ENCODE data around the gene TADA2A.
"Not testable (repeated sequence)": the region's sequence is repeated elsewhere in the genome, so short reads cannot be mapped to it uniquely, and the experiment has no call there.

The TADA2A gene

DNA sequence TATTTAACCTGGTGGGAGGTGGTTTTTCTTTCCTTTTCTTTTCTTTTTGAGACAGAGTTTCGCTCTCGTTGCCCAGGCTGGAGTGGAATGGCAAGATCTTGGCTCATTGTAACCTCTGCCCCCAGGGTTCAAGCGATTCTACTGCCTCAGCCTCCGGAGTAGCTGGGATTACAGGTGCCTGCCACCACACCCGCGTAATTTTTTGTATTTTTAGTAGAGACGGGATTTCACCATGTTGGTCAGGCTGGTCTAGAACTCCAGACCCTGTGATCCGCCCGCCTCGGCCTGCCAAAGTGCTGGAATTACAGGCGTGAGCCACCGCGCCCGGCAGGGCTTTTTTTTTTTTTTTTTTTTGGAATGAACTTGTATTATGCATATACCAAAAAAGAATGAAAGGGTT is 1.2 kb upstream of the TADA2A start:
- not testable (repeated sequence) for DNase-seq

DNA sequence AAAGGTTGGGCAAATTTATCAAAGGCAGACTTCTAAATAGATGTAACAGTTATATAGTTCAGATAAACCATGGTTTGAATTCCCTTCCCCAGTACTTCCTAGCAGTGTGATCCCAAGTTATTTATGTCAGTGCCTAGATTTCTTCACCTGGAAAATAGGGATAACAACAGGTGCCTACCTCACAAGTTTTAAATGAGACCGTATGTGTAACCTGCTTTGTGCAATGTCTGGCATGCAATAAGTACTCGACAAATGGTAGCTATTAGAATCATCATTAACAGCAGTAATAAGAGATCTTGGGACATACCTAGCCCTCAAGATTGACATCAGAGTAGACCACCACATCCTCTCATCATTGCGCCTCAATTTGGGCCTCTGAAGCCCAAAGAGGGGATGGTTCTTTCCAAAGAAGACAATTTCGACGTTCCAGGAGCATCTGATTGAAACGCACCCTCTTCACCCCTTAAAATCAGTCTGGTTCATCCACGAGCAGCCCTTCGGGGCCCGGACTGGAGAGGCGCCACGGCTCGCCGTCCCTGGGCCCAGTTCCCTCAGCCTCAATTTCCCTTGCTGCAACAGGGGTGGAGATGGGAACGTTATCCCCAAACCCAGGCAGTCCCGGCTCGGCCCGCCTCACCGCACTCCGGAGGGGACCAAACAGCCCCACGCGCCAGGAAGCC is 591 bp upstream of the TADA2A start:
- DNase-seq, result no peak

DNA sequence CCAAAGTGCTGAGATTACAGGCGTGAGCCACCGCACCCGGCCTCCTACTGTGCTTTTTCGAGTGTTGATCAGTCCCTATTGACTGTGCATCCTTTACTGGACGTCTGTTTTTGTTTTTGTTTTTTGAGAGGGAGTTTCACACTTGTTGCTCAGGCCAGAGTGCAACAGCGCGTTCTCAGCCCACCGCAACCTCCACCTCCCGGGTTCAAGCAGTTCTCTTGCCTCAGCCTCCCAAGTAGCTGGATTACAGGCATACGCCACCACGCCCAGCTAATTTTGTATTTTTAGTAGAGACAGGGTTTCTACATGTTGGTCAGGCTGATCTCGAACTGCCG is 1.4 kb downstream of the TADA2A start:
- not testable (repeated sequence) for DNase-seq

DNA sequence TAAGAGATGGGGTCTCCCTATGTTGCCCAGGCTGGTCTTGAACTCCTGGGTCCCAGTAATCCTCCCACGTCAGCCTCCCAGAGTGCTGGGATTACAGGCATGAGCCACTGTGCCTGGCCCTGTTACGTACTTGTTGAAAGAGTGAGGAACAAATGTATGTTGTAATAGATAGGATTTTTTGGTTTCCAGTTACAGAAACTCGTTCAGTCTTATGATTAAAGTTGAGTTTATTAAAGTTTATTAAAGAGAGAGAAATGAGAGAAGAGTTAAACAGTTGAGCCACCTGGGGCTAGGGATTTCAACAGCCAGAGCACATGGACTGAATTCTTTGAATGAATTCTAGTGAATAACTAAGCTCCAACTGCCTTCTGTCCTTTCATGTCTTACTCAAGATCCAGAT is 3.7 kb downstream of the TADA2A start:
- no peak for DNase-seq

DNA sequence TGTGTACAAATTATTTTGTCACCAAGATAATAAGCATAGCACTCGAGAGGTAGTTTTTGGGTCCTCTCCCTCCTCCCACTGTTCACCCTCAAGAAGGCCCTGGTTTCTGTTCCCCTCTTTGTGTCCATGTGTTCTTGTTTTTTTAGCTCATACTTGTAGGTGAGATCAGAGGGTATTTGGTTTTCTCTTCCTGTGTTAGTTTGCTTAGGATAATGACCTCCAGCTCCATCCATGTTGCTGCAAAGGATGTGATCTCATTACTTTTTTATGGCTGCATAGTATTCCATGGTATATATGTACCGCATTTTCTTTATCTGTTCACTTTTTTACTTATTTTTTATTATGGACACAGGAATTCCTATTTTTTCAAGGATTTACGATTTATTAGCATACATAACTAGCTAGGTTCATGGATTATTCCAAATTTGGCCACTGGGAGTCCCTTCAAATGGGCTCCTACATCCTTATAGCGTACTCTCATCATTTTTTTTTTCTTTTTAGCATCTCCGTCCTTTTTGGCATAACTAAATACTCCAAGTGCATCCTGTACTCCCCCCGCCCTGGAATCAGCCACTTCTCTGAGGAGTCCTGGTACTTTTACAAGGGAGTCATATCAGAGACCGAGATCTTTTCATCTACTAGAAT is 7.3 kb downstream of the TADA2A start:
- DNase-seq, result no peak

DNA sequence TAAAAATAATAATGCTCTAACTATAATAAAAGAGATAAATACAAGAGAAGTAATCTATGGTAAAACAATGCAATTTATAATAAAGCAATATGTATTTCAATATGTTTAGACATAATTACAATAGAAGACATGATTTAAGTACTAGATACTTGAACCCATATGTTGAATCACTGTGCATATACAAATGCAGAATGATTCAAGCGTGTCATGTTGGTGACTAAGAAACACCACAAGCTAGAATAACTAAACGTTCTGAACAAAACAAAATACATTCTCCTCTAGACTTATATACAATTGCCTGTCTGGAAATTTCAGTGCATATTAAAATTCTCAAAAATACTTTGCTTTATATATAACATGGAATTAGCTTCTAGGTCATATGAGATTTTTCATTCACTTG is 11.2 kb downstream of the TADA2A start:
- no peak for DNase-seq

DNA sequence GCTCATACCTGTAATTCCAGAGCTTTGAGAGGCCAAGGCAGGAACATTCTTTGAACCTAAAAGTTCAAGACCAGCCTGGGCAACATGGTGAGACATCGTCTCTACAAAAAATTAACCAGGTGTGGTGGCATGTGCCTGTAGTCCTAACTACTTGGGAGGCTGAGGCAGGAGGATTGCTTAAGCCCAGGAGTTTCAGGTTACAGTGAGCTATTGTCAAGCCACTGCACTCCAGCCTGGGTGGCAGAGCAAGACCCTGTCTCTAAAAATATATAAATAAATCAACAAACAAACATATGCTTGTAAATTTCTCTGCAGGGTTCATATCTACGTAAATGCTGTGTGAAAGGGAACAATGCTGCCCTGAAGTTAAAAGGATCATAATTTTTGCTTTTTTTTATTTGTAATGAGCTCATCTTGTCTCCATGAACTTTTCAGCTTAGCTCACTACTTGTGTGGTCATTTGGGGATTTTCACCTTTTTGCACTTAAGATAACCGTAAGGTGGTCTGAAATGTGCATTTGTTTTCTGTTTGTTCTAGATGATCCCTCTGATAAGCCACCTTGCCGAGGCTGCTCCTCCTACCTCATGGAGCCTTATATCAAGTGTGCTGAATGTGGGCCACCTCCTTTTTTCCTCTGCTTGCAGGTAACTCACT is 16.4 kb downstream of the TADA2A start:
- no peak for DNase-seq

DNA sequence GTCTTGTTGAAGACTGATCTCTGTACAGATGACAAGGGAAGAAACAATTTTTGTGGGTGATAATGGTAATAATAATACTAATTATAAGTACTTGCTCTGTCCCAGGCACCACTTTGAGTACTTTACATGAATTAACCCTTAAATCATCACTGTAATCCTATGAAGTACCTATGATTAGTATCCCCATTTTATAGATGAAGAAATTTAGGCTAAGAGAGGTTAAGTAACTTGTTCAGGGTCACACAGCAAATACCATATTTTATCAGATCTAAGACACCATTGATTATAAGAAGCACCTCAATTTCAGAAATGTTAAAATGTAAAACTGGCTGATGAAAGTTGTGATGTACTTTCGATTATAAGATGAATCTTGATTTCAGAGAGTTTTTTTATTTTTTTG is 18.6 kb downstream of the TADA2A start:
- DNase-seq, result no peak

DNA sequence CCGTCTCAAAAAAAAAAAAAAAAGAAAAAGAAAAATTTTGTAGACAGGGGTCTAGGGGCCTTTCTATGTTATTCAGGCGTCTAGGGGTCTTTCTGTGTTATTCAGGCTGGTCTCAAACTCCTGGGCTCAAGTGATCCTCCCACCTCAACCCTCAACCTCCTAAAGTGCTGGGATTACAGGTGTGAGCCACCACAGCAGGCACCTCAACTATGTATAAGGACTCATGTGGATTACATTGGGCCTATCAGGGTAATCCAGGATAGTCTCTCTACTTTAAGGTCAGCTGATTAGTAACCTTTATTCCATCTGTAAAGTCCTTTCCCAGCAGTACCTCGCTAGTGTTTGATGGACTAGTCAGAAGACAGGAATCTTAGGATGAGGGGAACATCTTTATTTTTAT is 22.4 kb downstream of the TADA2A start:
- DNase-seq, result no peak

DNA sequence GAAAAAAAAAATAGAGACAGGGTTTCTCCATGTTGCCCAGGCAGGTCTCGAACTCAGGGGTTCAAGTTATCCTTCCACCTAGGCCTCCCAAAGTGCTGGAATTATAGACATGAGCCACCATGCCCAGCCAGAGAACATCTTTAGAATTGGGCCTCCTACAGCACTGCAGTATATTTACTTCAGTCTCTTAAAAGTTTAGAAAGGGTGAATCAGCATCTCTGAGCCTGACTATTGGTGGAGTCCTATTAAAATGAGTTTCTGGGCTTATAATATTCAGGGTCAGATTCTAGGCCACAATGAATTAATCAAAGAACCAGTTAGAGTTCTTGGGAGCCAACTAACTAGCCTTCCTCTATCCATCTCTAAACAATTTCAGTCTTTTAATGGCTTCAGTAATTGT is 22.8 kb downstream of the TADA2A start:
- DNase-seq, result no peak

DNA sequence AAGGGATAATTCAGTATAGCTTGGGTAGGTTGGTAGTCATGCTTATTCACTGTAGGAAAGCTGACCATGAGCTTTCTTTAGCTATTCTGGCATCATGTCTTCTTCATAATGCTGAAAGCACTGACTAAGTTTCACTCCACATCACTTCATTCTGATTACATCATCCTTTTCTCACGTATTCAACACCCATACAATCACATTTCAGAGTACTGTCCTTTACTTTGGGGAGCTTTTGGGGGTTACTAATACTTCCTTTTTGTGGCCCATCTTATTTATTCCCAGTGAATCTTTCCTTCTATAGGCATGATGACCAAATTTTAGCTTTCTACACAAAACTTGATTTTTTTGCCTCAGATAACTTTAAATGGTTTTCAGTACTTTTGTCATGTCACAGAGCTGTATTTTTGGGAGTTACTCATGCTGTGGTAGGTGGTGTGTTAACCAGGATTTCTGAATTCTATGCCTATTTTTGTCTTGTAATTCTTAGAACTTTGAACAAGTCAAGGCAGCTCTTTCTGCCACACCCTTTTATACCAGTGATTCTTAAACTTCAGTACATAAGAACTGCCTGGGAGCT is 23.5 kb downstream of the TADA2A start:
- DNase-seq, result peak; percentile 70

DNA sequence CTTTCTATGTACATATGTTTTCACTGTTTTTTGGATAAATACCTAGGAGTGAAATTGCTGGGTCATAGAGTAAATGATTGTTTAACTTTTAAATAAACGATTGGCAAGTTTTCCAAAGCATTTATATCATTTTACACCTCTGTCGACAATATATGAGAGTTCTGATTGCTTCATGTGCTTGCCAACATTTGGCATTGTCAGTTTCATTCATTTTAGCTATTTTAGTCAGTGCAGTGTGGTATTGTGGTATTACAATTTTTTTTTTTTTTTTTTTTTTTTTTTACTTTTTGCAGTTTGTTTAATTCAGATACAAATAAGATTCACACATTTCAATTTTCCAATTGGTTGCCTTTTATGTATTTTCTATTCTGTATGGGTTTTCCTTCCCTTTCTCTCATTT is 26.0 kb downstream of the TADA2A start:
- no peak for DNase-seq

DNA sequence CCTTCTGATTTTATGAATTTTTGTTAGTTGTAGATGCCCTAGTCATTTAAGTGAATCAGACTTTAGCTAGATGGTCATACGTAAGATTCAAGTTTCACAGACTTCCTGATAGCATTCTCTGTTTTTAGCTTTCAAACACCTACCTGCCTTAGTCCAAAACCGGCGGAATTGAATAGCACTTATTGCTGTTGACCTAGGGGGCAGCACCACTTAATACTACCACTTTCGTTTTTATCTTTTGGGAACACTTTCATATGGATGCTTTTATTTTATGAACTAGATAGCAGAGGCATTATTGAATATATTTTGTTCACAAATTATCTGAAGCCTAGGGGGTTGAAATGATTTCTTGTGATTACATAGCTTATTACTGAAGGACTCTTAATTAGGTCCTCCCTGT is 31.5 kb downstream of the TADA2A start:
- no peak for DNase-seq

DNA sequence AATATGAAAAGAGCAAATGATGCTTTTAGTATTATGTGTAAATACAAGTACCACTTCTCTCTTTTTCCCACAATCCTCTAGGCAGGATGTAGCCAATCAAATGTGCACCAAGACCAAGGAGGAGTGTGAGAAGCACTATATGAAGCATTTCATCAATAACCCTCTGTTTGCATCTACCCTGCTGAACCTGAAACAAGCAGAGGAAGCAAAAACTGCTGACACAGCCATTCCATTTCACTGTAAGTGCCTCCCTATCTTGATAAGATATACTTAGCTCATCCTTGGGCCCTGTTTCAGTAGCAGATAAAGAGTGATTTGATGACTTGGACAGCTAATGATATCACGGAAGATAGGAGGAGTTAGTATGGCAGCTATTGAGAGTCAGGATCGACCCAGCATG is 33.7 kb downstream of the TADA2A start:
- DNase-seq, result no peak

DNA sequence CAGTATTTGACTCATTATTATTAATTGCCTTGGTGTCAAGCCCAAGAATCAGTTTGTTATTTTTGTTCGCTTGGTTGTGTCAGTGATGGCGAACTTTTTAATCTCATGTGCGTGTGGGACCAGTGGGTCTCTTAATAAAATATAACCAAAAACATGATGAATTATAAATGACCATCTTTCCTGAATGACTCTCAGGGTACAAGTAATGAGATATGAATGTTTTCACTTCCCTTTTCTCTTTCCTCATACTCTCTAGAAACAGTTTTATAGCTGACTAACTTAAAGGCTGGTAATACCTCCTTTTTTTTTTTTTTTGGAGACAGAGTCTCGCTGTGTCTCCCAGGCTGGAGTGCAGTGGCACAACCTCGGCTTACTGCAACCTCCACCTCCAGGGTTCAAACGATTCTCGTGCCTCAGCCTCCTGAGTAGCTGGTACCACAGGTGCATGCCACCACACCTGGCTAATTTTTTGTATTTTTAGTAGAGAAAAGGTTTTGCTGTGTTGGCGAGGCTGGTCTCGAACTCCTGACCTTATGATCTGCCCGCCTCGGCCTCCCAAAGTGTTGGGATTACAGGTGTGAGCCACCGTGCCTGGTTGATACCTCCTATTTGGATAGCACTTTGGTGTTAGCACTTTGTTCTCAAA is 34.8 kb downstream of the TADA2A start:
- DNase-seq, result not testable (repeated sequence)

DNA sequence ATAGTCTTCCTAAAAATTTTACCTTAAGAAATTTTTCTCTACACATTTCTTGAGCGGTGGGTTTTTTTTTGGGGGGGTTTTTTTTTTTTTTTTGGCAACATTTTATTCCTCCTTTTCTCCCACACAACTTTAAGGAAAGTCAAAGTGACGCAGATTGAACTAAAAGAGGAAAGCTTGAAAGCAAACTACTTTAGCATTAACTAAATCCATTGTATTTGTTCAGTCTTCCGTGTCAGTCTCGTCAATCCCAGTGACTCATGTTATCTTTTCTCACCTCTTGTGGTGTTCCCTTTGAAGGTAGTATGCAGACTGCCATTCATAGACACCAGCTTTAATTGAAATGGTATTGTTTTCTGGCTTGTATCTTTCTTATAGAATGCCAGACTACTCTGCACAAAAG is 39.3 kb downstream of the TADA2A start:
- no peak for DNase-seq

DNA sequence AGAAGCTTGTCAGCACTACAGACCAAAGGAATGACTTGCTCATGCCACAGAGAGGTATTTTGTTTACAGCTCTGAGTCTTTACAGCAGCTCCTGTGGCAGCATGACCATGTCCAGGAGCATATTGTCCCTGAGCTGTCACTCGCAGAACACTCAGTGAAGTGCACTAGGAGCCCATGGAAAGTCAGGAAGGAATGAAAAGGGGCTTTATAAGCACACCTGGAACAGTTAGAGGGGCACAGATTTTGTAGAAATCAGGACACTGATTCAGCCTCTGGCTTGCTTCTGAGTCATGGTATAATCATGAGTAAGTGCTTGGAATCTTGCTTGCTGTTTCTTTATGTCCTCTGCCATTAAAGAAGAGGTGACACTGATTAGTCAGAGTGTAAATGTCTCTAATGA is 41.0 kb downstream of the TADA2A start:
- DNase-seq, result no peak

DNA sequence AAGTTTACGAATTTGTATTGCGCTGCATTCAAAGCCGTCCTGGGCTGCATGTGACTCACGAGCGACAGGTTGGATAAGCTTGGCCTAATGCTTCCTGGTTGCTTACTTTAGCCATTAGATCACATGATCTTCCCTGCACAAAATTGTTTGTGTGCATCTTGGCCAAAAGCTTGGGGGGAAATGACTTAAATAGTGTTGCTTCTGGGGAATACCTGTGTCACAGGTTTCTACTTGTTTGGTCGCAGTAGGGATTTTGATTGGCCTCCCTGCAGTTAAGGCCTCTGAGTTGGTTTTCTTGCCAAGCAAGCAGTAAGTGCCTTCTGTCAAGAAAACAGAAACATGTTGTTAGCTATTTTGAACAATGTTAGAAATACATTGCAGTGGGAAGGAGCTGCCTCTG is 43.4 kb downstream of the TADA2A start:
- no peak for DNase-seq

DNA sequence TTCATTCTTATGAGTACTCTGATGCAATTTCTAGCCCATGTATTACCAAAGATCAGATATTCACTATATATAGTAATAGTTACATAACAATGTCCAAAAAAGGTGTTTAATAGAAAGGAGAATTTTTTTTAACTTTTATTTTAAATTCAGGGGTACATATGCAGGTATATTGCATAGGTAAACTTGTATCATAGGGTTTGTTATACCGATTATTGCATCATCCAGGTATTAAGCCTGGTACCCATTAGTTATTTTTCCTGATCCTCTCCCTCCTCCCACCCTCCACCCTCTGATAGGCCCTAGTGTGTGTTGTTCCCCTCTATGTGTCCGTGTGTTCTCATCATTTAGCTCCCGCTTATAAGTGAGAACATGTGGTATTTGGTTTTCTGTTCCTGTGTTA is 51.1 kb downstream of the TADA2A start:
- DNase-seq, result not testable (repeated sequence)

DNA sequence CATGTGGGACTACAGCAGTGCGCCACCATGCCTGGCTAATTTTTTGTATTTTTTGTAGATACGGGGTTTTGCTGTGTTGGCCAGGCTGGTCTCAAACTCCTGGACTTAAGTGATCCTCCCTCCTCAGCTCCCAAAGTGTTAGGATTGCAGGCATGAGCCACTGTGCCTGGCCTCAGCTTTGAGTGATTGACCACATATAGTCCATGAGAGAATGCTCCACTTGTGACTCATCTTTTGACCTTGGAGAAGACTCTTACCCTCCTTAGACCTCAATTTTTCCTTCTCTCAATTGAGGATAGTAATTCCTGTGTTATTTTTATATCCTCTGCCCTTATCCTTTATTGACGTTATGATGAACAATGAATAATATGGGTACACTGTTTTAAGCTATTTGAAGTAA is 52.1 kb downstream of the TADA2A start:
- no peak for DNase-seq

DNA sequence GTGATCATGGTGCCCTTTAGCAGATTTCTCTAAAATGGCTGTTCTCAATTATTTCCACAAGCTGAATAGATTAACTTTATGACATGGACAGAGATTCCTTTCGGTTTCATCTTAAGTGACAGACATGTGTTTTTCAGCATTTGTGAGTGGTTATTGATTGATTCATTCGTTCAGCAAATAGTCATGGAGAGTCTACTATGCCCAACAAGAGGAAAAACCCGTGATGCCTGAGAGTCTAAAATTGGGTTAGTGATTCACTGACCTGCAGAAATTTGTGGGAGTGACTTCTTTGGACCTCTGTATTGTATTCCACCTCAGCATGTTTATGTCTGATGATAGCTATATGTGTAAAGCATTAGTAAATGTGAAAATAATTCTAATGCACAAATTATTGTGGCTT is 55.0 kb downstream of the TADA2A start:
- no peak for DNase-seq

DNA sequence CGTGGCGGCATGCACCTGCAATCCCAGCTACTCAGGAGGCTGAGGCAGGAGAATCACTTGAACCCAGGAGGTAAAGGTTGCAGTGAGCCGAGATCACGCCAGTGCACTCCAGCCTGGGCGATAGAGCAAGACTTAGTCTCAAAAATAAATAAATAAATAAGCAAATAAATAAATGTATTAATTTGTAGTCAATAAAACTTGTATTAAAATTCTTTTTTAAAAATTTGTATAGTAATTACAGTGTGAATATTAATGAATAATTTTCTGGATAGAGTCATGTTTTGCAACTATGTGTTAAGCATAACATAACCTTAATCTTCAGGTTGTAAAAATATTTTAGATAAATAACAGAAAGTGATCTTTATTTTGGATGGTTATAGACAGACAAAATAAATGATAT is 55.8 kb downstream of the TADA2A start:
- no peak for DNase-seq

DNA sequence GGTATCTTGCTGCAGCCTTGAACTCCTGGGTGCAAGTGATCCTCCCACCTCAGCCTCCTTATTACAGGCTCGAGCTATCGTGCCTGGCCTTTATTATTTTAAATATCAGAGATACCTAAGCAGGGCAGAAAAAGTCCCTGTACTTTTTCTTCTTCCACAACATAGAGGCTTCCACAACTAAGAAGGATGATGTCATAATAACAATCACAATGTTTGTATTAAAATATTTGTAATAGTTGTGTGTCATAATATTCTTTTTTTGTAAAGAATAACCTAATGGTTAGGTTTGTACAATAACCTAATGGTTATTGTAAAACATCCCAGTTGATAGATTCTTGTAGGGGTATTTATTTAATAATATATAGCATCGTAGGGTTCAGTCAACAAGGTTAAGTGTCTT is 56.4 kb downstream of the TADA2A start:
- no peak for DNase-seq

DNA sequence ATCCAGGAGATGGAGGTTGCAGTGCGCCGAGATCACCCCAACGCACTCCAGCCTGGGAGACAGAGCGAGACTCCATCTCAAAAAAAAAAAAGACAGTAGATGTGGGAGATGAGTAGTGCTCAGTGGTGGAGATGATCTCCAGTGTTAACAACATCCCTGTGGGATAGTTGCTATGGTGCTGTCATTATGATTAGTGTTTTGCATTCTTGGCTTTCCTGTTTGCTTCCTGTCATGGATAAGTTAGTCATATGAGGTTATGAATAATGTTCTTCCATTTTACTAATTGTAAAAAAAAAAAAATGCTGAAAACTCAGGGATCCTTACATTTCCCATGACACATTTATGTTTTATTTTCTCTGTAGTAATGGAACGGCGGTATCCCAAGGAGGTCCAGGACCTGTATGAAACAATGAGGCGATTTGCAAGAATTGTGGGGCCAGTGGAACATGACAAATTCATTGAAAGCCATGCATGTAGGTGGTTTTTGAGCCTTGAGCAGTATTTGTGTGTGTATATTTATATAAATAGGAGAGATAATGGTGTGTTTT is 58.5 kb downstream of the TADA2A start:
- DNase-seq, result no peak

Measured in activated CD4-positive, alpha-beta T cell treated with anti-CD3 and anti-CD28 coated beads, Interleukin-2, Interleukin-6, amounts not matched to agents 100 ng/mL and 50 ng/mL, durations not matched to agents 16 hours and 8 hours (primary cell).